Hematopoietic multipotent progenitor cell treated with erythropoietin and hydrocortisone succinate and interleukin-3 and kit ligand, for 4 days (in vitro differentiated cells): ENCODE measurements around the gene RRAGC.

Experiments
- DNase-seq: peaks from one replicate; pipeline ENCODE4 v3.0.0-alpha.2; 2015

Gene RRAGC, protein sequence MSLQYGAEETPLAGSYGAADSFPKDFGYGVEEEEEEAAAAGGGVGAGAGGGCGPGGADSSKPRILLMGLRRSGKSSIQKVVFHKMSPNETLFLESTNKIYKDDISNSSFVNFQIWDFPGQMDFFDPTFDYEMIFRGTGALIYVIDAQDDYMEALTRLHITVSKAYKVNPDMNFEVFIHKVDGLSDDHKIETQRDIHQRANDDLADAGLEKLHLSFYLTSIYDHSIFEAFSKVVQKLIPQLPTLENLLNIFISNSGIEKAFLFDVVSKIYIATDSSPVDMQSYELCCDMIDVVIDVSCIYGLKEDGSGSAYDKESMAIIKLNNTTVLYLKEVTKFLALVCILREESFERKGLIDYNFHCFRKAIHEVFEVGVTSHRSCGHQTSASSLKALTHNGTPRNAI

DNA sequence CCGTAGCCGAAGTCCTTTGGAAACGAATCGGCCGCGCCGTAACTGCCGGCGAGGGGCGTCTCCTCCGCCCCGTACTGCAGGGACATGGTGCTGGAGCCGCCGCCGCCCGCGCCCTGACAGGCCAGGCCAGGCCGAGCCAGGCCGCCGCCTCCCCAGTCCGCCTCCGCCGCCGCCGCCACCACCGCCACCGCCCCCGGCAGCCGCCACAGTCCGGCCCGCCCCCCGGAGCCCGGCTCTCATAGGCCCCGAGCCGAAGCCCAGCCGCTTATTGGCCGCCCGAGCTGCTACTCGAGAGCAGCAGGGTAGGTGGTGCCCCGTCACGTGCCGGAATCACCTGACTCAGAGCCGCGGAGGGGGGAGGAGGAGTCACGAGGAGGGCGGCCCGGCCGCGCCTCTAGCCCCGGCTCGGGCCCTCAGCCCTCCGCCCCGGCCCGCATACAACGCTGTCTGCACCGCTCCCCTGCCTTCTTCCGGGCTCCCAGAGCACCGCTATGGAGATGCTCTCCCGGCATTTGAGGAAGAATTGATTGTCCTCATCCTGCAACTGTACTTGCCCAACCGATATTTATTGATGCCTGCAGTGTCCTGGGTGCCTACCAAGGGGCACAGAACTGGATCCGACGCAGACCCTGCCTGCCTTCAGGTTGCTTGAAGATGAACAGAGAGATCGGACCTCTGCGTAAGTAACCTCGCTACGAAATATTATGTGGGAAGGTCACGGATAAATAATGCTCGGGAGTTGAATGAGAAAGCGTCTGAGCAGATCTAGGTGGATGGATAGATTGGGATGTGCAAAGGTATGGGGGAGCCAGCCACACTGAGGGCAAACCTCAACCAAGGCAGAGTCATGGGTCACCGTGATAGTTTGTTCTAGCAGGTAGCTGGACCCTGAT, at the start of gene RRAGC:
Gene RRAGC (minus strand): TSS at position 212 of the 893 bp plus-strand sequence. CDS start 126 bp downstream, at position 86.
- DNase-seq = peak; percentile 99

DNA sequence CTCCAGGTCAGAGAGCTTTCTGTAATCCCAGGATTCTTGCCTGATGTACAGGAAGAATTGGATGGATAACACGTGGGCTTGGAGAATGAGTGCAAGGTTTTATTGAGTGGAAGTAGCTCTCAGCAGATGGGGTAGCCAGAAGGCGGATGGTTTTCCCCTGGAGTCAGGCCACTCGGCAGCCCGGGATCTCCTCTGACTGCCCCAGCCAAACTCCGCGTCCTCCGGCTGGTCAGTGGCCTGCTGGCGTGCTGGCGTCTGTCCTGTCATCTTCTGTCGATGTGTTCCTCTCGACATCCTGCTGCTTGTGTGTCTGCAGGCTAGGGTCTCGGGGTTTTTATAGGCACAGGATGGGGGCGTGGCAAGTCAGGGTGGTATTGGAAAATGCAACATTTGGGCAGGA, 49.2 kb upstream of the RRAGC start:
- DNase-seq = no peak

GRCh38 chr1:38905985-38906384, 46.4 kb upstream of the RRAGC start:
- no peak for DNase-seq

GRCh38 chr1:38899560-38899959, 40.0 kb upstream of the RRAGC start:
- no peak for DNase-seq

DNA sequence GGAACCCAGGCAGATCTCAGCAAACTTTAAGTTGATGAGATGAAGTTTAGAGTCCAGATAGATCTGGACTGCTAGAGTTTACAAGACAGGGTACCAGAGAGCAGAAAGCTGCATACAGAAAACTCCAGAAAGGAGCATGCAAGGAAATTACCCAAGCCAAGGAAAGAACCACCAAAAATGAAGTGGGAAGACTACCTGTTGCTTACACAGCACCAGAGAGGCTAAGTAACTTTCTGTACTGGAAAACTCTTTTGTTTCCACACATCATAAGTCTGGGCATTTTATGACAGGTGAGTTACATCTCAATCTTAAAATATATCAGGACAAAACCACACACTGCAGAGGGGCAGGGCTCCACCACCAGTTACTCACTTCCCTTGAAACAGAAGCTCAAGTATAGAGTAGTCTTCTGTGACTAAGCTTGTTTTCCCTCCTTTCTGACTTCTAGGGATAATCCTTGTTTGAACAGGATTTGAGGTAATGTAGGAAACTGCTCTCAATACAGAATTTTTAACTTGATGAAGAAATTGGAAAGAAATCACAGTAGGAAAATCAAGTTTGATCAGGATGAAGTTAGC, 39.2 kb upstream of the RRAGC start:
- no peak for DNase-seq

DNA sequence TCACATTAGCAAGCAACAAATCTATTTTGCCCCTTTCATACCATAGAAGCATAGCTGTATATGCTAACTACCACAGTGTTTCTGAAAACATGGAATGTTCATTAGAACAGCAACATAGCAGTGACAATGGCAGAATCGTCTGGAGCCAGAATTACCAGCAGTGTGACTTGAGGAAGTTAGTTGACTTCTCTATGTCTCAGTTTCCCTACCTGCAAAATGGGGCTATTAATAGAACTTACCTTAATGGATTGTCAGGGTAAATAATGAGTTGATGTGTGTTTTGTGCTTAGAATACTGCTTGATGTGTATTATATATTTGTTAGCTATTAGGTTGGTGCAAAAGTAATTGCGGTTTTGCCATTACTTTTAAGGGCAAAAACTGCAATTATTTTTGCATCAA, 36.6 kb upstream of the RRAGC start:
- no peak for DNase-seq

DNA sequence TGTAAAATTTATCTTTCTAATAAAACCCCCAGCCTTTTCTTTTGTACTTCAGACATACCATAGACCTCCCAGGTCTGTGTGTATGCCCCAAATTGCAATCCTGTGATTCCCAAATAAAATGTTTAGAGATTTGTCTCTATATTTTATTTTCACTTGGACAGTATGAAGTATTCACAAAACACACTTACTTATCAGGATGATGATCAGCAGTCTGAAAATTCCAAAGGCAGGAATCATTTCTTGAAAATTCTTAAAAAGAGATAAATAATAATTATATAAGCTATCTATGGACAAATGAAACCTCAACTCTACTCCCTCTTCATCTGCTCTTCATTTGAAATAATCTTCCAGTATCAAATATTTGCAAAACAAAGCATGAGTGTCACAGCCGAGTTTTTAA, 33.4 kb upstream of the RRAGC start:
- no peak for DNase-seq

DNA sequence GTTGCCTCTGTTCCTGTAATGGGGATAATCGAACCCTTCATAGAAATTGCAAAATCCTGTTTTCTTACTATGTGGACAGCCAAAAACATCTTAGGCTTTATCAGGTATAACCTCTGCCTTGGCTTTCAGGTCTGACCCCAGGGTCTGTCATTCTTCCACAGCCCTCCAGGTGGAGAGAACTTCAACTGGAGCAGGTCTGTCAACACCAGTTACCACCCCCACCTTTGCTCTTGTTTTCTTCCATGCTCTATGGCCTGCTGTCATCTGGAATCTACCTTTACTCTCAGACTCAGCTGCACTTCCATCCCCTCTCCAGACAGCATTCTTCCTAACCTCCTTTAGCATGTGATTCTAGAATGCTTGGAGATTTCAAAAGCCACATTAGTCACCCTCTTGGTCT, 32.2 kb upstream of the RRAGC start:
- DNase-seq = peak; percentile 42

- DNase-seq = no peak
Observed at GRCh38 chr1:38889589-38889988, 30.0 kb upstream of the RRAGC start.

DNA sequence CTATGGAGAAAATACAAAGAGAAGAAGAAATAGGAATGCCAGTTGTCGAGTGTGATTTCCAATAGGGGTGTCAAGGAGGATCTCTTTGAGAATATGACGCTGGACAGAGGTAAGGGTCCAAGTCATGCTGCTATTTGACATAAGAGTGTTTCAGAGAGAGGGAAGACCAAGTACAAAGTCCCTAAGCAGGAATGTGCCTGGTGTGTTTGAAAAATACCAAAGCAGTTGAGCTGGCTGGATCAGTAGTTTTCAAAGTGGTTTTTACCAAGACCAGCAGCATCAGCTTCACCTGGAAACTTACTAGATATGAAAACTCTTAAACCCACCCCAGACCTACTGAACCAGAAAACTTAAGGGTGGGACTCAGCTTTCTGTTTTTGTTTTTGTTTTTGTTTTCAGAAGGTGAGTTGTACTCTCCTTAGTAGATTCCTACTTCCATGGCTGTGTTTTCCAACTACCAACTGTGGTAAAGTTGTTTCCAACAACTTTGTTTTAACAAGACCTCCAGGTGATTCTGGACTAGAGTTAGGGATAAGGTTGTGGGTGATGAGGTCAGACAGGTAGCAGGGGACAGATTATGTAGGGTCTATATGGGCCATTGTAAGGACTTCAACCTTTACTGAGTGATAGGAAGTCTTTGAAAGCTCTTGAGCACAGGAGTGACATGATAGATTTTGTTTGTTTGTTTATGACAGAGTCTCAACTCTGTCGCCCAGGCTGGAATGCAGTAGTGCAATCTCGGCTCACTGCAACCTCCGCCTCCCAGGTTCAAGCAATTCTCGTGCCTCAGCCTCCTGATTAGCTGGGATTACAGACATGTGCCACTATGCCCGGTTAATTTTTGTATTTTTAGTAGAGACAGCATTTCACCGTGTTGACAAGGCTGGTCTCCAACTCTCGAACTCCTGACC, 29.1 kb upstream of the RRAGC start:
- no peak for DNase-seq

- DNase-seq = no peak
Observed at GRCh38 chr1:38885092-38885491, 25.5 kb upstream of the RRAGC start.

DNA sequence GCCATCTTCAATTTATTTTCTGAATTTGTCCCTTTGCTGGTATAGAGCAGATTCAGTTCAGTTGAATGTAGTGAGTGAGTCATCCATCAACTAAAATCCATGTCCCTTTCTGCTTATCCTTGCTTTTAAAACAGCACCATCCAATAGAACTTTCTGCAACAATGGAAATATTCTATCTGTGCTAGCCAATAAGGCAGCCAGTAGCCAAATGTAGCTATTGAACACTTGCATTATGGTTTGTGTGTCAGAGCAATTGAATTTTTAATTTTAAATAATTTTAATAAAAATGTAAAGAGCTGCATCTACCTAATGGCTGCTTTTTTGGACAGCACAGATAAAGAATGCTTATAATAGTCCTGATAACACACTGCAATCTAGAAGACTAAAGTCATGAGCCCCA, 21.9 kb upstream of the RRAGC start, which contains the start of gene GJA9:
Gene GJA9 (minus strand): TSS at position 101 of the 400 bp plus-strand sequence. CDS start 5,489 bp downstream, outside the sequence.
- no peak for DNase-seq

GRCh38 chr1:38875811-38876210, 16.2 kb upstream of the RRAGC start:
- no peak for DNase-seq

- DNase-seq = peak; percentile 98
Observed at GRCh38 chr1:38873027-38873969, 13.7 kb upstream of the RRAGC start, which contains the start of gene MYCBP. Gene MYCBP (minus strand): TSS chr1:38873348. CDS start chr1:38873305, 43 bp downstream.

- DNase-seq = peak; percentile 52
Observed at GRCh38 chr1:38872401-38873026, 12.9 kb upstream of the RRAGC start.

GRCh38 chr1:38870996-38871395, 11.4 kb upstream of the RRAGC start:
- peak; percentile 10 for DNase-seq

- no peak for DNase-seq
Observed at GRCh38 chr1:38867208-38867607, 7.6 kb upstream of the RRAGC start.

DNA sequence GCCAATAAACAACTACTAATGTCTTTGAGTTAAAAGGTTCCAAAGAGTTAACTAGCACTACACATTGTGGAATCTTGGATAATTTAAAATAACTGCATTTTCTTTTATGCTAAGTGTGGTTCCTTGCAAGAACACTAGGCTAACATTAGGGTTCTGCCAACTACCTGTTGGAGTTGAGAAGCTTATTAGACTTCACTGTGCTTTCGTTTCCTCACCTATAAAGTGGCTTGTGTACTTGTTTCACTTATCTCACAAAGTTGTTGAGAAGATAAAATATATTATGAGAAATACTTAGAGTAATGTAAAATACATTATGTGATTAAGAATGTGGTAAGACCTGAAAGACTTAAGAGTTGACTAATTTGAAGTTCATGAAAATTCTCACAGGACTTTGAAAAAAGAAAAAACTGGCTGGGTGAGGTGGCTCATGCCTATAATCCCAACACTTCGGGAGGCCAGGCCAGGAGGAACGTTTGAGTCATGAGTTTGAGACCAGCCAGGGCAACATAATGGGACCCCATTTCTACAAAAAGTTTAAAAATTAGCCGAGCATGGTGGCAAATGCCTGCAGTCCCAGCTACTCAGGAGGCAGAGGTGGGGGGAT, 5.6 kb upstream of the RRAGC start:
- DNase-seq = peak; percentile 13

- DNase-seq = peak; percentile 31
Observed at GRCh38 chr1:38860454-38860795, 853 bp upstream of the RRAGC start.
